HG03135 (cell line): ENCODE results near the gene HNRNPAB.

Source experiments
- ATAC-seq: cut with Tn5 transposase; IDR thresholded peaks from one replicate; pipeline ENCODE4 v1.9.1; 2021; ENCODE audit warnings: mild to moderate bottlenecking, moderate library complexity; ENCODE audit not compliant: unreplicated experiment

The HNRNPAB gene

DNA sequence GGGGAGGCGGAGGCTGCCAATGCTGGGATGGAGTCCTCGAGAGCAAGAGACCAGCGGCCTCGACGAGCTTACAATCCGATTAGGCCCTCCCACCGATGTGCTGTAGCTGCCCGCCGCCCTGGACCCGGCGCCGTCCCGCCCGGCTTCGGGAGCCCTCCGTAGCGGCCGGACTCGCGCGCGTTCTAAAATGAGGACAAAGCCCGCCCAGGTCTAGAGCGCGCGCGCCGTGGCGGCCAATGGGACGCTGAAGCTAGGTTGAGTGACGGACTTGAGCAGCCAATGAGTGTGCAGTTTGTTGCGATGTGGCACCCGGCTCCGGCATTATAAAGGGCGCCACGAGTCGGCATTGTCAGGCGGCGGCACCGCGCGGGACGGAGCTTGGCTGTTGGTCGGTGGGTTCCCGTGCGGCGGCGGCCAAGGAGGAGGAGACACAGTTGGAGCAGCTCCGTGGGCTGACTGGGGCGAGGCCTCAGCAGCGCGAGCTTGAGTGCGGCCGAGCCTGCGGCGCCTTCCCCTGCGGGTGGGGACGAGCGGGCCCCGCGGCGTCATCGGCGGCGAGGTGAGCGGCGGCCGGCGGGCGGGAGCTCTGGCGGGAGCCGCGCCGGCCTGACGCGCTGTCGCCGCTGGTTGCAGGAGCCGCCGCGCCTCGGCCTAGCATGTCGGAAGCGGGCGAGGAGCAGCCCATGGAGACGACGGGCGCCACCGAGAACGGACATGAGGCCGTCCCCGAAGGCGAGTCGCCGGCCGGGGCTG is at the start of gene HNRNPAB:
TSS of gene HNRNPAB (plus strand) at position 352 of the 753 bp plus-strand sequence. CDS start at position 657, 305 bp downstream.
- peak; percentile 82 for ATAC-seq

DNA sequence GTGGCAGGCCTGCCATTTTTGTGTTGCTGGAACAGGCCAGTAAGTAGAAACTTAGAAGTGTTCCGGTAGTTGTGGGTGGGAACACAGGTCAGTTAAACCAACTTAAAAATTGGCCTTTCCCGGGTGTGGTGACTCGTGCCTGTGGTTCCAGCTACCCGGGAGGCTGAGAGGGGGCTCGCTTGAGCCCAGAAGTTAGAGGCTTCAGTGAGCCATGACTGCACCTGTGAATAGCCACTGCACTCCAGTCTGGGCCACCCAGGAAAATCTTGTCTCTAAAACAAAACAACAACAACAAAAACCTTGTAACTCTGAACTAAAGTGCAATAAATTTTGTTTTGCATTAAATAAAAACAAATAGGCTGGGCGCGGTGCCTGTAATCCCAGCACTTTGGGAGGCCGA is 49.3 kb upstream of the HNRNPAB start:
- ATAC-seq, result no peak

DNA sequence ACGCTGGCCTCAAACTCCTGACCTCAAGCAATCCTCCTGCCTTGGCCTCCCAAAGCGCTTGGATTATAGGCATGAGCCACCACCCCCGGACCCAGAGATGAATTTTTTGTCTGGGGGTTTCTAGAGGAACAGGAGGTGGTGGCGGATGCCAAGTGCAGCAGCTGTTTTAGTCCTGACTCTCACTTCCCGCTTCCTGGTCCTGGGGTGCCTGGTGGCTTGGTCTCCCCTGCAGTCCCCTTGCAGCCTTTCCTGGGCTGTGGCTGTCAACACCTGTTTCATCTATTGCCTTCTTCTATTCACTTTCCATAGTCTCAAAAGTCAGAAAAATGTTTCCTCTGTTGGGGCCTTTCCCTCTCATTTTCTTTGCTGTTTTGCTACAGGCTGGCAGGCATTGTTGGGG is 44.2 kb upstream of the HNRNPAB start:
- no peak for ATAC-seq

DNA sequence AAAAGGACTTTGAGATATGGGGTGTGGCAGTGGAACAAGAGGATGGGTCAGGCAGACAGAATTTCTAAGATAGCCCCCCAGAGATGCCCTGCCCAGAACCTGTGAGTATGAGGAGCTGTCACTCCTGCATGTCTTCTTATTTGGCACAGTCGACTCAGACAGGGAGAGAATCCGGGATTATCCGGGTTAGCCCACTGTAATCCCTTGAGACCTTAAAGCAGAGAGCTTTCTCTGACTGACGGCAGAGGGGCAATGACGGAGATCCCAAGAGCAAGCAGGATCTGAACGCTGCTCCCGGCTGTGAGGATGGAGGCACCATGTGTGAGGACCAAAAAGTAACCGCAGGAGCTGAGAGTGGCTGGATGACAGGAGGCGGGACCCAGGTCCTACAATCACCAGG is 41.9 kb upstream of the HNRNPAB start:
- no peak for ATAC-seq

DNA sequence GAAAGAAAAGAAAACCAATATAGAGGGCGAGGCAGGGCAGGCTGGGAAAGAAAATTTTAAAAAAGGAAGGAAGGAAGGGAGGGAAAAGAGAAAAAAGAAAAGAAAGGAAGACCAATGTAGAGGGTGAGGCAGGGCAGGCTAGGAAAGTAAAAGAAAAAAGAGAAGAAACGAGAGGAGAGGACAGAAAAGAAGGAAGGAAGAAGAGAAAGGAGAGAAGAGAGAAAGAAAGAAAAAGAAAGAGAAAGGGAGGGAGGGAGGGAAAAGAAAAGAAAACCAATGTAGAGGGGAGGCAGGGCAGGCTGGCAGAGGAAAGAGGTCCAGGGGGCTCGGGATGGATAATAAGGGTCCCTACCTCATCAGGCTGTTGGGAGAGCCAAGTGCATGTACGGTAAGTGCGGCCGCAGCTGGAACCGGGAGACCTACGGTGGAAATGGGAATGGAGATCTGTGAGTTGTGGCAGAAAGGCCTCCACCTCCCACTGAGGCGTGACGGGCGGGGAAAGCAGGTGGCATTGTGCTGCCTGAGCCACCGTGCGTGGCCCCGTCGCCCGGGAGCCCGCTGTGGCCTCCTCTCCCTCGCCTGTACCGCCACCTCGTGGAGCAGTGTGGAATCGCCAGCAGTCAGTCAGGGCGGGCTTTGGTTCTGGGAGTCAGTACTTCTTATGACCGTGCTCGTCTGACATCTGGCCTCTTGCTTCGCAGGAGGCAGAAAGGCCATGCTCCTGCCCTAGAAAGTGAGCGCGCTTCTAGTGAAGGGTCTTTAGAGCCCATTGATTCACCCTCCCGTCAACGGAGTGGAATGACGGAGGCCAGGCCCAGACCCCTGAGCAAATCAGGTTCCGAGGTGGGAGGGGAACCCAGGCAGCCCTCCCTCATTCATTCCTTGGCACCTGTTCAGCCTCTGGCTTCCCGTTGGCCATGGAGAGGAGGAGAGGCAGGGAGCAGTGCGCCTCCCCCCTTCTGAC is 40.3 kb upstream of the HNRNPAB start:
- peak; percentile 89 for ATAC-seq

DNA sequence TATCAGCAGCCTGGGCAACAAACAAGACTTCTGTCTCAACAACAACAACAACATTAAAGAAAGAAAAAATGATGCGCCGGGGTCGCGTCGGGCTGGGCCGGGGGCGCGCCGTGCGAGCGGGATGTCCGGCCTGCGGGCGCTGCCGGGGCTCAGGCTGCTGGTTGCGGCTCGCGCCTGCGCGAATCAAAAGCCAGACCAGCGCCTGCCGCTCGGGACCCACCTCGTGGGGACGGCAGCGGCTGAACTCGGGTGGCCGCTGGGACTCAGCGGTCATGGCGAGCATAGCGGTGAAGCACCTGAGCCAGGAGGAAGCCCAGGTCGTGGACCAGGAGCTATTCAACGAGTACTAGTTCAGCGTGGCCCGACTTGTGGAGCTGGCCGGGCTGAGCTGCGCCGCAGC is 38.8 kb upstream of the HNRNPAB start:
- no peak for ATAC-seq

DNA sequence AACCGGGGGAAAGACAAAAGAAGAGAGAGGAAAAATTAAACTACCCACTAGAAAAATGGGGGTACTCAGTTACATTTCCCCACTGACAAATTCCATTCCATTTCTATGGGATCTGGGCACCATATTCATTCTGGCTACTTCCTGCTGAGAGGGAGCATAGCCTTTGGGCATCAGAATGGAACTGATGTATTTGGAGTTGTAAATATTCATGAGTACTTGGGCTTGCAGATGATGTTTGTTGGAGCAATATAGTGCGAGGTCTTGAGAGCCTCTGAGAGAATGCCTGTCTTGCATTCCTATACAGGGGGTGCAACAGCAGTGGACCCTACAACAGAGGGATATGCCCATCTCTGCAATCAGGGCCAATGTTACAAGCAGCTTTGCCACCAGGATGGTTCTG is 33.9 kb upstream of the HNRNPAB start:
- ATAC-seq, result no peak

DNA sequence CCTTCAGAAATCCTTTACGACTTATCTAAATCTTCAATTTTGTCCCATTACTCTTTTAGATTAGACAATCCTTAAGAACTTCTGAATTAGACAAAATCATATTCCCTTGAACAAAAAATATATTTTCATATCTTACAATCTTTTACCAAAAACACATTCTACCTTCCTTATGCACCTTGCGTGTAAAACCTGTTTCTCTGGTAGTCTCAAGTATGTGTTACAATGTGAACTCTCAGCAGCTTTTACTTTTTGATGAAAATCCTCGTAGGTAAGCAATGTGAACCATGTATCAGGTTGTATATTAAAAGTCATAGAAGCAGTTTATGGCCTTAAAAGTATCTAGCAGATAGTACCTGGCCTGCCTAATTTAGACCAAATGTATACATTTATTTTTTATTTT is 29.9 kb upstream of the HNRNPAB start:
- no peak for ATAC-seq

DNA sequence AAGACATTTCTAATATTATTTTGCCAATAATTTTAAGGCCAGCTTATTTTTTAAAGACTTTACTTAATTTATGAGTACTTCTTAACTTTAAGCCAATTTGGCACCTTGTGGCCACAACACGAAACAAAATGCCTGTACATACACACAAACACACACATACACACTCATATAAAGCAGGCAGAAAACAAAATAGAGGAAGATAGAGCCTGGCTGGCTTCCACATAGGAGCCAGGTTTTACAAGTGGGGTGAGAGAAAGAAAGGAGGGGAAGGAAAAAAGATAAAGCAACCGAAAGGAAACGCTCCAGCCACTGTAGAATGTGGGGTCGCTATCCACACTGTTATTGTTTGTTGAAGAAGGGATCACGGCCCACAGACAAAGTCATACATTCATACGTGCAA is 27.5 kb upstream of the HNRNPAB start:
- ATAC-seq, result no peak

DNA sequence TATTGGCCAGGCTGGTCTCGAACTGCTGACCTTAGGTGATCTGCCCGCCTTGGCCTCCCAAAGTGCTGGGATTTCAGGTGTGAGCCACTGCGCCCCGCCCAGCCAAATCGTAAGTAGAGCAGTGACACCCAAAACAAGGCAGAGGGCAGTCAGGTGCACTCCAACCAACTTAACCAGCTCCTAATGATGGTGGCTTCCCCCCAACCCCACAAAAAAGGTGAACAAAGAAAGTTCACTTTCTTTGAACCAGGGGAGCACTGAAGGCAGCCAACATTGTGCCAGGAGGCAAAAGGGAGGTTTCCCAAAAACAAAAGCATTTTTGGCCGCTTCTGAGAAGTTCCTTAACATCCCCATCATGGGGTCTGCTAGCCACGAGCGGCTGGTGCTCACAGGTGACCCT is 26.8 kb upstream of the HNRNPAB start:
- no peak for ATAC-seq

DNA sequence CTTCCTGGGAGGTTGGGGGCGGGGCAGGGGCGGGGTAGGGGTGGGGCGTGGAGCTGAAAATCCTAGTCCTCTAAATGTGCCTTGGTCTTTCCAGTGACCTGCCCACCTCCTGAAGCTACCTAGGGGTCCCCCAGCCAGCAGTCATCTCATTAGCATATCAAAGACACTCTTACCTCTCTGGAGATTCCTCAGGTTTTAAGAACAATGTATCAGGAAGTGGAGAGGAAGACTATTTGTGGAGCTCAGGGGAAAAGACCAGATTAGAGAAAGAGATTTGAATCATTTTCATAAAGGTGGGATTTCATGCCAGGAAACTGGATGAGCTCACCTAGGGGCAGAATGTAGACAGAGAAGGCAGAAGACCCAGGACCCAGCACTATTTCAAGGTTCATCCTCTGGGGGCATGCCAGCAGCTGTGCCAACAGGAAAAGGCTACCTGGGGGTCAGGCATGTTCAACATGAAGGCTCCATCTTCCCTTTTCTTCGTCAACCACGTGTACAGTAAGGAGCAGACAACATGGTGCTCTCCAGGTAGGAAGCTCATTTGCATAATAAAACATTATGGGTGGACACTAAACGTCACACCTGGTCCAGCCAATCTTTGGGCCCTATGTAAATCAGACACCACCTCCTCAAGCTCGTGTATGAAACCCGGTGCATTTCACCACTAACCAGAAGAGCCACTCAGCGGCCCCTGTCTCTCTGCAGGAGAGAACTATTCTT is 24.0 kb upstream of the HNRNPAB start:
- no peak for ATAC-seq

DNA sequence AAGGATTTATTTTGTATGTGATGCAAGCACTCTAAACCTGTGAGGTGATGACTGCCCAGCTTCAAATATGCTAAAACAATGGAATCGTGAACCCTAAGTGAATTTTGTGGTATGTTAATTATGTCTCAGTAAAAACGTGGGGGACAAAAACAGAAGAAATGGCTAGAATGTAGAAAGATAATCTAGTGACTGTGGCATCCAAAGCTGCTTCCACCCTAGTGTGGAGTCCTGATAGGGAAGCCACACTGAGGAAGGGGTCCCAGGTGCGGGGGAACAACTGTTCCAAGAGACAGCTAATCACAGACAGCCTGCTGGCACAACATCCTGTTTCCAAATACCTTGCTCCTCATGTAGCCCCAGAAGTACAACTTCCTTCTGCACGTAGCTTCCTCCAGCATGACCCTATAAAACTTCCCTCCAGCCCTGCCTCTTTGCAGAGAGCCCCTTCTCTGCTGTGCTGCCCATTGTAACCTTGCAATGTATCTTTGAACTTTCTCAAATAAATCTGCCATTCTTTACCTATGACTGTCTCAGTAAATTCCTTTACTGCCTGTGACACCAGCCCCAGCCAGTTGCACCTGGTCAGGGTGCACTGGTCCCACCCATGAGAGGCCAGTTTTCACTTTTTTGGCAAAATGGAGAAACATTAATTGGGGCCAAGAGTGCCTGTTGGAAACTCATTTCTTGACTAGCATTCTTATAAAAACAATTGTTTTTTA is 22.0 kb upstream of the HNRNPAB start:
- no peak for ATAC-seq

DNA sequence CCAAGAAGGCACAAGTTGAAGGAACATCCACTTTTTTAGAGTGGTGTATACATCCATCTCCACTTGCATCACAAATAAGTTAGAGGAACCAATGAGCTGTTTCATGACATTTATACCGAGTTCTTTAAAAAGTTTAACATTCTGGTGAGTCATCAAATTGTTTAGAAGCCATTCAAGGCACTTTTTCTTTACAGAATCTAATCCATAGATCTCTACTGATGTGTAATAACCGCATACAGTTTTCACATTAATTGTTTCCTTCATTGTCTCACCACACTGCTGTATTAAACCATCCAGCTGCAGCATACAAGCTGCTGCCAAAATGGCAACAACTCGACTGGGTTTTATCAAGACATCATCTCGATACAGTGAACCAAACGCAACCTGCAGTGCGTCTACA is 17.9 kb upstream of the HNRNPAB start:
- ATAC-seq, result no peak

DNA sequence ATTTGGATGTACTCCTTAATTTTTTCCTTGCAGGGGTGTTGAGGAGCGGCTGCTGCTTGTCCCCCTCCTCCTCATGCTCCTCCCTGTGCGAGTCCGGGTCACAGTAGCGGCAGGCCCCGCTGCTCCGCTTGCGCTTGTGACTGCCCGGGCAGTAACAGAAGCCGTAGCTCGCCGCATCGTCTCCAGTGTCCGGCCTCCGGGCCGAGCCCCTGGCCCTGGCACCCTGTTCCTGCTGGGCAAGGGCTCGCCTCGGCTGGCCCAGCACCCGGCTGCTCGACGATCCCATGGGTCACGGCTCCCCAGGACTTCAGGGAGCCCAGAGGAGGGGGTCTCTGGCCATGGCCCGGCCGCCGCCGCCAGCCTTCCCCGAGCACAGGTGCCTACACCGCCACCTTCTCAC is 17.3 kb upstream of the HNRNPAB start, which contains the start of gene GMCL2:
TSS of gene GMCL2 (minus strand) at position 358 of the 400 bp plus-strand sequence. CDS start at position 286, 72 bp downstream.
- ATAC-seq, result no peak

DNA sequence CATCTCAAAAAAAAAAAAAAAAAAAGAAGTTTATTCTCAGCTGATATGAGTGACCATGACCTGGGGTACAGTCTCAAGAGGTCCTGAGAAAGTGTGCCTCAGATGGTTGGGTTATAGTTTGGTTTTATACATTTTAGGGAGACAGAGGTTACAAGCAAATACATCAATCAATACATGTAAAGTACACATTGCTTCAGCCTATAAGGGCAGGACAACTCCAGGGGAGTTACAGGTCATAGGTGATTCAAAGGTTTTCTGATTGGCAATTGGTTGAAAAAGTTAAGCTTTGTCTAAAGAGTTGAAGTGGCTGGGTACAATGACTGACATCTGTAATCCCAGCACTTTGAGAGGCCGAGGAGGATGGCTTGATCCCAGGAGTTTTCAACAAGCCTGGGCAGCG is 14.9 kb upstream of the HNRNPAB start:
- ATAC-seq, result no peak

DNA sequence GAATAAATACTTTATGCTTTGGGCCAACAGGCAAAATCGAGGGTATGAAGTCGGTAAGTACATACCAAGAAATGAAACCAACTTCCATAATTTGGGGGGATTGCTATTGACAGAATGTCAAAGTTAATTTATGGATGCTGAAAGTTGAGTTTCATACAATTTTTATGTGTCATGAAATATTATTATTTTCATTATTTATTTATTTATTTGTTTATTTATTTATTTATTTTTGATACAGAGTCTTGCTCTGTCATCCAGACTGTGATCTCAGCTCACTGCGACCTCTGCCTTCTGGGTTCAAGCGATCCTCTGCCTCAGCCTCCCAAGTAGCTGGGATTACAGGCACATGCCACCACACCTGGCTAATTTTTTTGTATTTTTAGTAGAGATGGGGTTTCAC is 12.7 kb upstream of the HNRNPAB start:
- ATAC-seq, result no peak

DNA sequence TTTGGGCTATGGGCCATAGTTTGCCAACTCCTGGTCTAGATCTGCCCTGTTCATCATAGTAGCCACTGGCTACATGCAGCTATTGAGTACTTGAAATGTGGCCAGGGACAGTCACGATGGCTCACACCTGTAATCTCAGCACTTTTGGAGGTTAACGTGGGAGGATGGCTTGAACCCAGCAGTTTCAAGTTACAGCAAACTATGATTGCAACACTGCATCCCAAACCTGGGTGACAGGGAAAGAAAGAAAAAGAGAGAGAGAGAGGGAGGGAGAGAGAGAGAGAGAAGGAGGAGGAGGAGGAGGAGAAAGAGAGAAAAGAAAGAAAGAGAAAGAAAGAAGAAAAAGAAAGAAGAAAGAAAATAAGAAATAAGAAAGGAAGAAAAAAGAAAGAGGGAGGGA is 12.1 kb upstream of the HNRNPAB start:
- ATAC-seq, result no peak

DNA sequence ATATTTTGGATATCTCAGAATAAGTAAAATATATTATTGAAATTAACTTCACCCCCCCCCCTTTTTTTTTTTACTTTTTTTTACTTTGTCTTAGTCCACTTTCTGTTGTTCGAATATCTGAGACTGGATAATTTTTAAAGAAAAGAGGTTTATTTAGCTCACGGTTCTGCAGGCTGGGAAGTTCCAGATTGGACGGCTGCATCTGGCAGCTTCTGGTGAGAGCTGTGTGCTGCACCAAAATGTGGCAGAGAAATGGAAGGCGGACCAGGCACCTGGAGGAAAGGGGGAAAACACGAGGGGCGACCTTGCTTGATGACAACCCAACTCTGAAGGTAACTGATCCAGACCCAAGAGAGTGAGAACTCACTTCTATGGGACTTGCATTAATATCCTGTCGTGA is 11.5 kb upstream of the HNRNPAB start:
- no peak for ATAC-seq

DNA sequence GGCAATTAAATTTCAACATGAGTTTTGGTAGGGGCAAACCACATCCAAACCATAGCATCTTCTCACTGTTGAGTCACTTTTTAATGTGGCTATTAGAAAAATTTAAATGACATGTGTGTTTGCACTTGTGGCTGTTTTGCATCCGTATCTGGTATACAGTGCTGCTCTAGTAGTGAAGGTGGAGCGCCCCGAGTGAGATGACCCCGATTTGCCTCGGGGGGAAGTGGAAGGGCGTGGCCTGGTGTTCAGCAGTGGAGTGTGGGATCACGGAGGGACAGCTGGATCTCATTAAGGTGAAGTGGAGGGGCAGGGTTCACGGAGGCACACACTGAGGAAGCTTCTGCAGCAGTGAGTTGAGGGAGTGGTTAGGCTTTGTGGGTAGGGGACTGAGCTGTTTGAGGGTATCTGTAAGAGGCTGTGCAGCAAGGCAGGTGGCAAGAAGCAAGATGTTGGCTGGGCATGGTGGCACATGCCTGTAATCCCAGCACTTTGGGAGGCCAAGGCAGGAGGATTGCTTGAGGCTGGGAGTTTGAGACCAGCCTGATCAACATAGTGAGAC is 11.0 kb upstream of the HNRNPAB start:
- ATAC-seq, result no peak

DNA sequence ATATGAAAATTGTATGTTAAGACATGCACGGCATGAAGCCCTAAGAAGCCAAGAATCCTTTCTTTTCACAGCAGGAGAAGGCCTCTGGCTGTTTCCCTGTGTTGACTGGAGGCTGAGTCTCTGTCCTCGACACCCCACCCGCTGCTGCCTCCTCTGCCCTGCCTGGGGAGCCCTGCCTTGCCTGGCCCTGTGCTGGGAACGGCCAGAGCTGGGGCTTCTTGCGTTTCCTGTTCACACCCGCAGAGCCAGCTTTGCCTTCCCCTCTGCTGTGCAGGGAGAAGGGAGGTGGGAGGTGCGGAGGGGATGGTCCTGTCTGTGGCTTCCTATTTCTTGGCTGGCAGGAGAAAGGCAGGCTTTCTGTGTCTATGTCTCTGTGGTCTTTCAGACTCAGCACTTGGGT is 10.3 kb upstream of the HNRNPAB start:
- ATAC-seq, result no peak
